ENCODE measurements around the gene MMP12.

- no peak for TF ChIP-seq CTCF (IDR thresholded peaks at IDR 0.05; ENCODE audit: insufficient read depth, low read length, poor library complexity, severe bottlenecking)
- TF ChIP-seq EZH2phosphoT487 (conservative IDR thresholded peaks at IDR 0.05; ENCODE audit: low read length) = no peak
Measured at GRCh38 chr11:102912482-102912830, 37.7 kb upstream of the MMP12 start.
